GM19455 (cell line): ENCODE data around the gene KDM5B.
"Not testable (repeated sequence)": the region's sequence is repeated elsewhere in the genome, so short reads cannot be mapped to it uniquely, and the experiment has no call there.

Source experiments
- ATAC-seq: cut with Tn5 transposase; IDR thresholded peaks from one replicate; pipeline ENCODE4 v1.9.1; 2021; ENCODE audit not compliant: unreplicated experiment

The KDM5B gene

DNA sequence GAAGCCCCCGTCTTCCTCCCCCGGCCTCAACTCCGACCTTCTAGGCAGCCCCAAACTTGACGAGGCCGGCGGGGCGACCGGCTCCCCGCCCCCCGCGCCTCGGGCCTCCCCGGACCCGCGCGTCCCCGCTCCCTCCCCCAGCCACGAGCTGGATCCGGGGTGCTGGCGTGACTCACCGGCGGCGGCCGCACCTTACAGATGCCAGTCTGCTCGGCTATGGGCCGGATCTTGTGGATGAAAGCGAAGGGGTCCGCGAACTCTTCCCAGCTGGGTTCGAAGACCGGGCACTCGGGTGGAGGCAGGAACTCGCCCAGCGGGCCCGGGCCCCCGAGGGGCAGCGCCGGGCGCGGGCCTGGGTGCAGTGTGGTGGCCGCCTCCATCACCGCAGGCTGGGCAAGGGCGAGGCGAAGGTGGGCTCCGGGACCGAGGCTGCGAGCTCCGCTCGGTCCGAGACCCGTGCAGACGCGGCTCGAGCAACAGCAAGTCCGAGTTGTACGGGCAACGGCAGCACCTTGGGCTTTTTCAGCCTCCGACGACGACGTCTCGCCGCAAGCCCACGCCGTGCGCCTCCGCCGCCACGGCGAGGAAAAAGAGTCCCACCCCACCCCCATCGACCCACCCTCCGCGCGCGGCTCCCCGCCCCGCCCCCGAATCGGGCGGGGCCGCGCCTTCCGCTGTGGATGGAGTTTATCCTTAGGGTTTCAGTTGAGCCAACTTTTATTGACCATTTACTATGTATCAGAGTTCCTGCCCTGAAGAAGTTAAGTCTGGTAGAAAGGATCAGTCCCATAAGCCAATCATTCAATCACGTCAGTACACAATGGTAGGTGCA is at the start of gene KDM5B:
TSS of gene KDM5B (minus strand) at position 496 of the 832 bp plus-strand sequence. CDS start at position 380, 116 bp downstream.
- ATAC-seq = no peak

DNA sequence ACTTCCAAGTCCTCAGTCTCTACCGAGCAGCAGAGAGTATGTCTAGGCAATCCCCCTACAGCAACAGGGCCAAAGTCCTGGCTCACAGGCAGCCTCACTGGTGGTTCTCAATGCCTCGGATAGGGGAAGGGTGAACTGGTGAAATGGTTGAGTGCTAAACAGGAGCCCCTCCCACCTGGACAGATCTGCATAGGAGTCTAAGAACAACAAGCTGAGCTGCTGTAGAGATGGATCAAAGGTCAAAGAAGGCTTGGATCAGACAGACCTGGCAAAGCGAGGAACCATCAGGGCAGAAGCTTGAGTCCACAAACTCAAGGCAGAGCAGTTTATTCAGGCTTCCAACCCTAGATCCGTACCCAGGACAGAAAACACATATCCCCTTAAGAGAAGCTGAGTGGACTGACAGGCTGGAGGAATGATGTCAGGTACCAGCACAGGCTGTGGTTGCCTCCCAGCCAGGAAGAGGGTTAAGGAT is 49.0 kb upstream of the KDM5B start:
- no peak for ATAC-seq

DNA sequence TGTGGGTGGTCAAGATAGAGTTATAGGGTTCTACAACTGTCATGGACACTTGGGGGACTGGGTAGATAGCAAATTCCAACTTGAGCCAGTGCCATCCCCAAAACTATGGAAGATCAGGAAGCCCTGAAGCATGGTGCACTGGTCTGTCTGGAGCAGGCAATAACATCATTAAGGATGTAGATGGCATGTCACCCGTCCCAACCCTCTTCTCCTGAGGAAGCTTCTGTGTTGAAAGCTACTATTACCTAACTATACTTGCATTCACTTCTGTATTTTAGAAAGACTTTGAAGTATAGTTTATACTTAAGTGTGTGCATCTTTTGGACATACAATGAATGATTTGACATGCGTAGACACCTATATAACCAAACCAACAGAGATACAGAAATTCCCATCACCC is 47.8 kb upstream of the KDM5B start:
- no peak for ATAC-seq

DNA sequence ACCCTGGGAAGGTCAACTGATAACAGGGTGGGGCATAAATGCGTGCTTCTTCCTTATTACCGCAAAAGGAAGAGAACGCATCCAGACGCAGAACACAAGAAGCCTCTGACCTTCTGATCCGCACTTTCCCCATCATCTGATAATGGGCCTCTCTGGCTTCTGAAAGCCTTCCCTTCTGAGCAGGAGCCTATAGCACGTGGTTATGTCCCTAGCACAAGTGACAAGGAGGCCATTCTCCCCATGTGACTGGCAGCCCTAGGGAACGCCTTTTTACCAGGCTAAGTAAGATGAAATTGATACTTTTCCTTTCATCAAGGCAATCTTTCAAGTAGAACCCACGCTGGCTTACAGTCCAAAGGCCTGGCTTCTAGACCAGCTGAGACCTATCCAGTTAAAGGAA is 46.6 kb upstream of the KDM5B start:
- ATAC-seq = no peak

DNA sequence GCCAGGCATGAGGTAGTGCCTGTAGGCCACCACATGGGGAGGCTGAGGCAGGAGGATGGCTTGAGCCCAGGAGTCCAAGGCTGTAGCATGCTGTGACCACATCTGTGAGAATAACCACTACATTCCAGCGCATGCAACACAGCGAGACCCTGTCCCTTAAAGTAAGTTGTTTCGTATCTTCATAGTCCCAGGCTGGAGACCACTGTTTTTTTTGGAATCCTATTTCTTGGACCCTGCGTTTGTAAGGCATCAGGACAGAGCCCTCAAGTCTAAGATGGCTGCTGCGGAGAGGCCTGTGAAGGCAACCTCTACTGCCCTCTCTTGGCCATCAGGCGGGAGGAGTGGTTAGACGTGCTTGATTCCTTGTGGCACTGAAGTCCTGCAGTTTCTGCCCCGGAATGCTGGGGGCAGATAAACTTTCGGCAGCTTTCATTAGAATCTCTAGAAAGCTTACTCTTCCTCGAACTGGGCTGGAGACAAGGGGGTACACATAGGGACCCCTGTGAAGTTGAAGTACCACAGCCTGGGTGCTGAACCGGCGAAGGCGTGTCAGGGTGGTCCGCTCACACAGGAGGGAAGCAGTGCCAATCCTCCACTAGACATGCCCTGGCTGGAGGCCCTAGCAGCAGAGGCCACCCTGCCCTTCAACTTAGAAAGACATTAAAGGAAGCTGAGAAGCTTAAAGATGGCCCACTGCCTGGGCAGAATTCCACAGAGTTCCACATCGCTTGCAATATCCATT is 44.1 kb upstream of the KDM5B start:
- ATAC-seq = no peak

DNA sequence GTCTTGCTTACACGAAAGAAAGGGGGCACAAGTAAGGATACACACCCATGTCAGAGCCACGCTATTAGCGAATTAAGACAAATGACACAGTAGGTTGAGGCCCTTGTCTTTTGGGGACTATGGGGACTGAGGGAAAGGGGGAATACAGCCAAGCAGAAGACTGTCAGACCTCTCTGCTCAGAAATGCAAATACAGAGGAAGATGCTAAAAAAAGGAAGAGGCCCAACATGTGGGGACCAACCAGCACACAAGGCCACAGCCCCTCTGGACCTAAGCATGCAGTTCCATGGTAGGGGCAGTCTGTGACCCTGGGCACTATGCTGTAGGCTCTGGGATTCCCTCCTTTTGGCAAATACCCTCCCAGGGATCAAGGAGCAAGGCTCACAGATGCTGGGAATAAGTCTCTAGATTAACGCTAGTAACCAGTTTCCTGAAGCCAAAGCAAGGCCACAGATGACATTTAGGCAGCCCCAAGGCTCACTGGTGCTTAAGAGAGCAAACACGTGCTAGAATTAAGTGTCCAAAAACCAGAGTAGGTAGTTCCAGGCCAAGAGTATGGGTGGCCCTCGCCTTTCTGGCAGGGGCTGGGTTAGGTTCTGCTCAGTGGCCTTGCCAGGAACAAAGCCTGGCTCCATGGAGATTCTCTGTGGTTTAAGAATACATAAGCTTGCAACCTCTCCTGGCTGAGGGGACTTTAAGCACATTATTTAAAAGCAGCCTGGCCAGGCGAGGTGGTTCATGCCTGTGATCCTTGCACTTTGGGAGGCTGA is 42.6 kb upstream of the KDM5B start:
- ATAC-seq = no peak

DNA sequence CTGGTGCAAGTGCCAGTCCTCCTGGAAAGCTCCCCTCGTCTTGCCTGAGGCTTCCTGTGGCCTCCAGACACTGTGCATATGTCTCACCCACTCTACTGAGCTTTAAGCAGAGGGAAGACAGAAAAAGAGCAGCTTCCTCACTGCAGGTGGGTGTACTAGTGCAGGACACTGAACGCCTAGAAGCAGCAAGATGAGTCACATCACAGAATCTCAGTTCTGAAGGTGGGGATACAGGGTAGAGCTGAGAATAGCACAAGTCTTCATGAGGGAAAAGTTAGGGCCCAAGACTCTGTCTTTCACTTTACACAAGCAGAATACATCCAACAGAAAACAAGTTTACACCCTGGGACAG is 39.9 kb upstream of the KDM5B start:
- peak; percentile 81 for ATAC-seq

DNA sequence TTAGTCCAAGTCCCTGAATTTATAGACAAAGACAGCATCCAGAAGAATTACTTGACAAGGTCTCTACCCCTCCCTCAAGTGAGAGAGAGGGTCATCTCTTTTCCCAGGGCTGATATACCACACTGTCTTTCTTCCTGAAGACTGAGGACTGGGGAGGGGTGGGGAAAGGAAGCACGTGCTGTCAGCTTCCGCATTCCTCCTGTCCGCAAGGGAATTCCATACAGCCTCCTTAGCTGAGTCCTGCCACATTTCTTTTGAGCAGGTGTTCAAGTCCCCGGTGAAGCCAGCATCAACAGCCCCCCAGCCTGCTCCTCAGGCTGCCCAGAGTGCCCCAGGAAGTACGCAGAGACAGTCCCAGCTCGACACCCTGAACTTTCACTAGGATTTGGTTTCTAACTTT is 36.7 kb upstream of the KDM5B start:
- ATAC-seq = no peak

DNA sequence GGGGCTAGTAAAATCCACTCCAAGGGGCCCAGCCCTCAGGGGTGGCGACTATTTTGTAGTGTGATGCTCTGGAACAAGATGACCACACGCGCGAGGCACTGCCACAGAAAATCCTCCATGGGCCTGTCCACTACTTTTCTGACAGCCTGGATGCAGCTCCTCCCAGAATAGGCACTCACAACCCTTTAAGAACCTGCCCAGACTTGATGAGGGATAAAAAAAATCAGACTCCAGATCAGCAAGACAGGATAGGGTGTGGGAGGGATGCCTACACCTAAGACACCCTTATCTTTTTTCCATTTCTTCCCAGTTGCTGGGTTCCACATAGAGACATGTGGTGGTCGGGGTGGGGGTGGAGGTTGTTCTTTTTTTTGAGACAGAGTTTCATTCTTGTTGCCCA is 36.0 kb upstream of the KDM5B start:
- ATAC-seq = no peak

DNA sequence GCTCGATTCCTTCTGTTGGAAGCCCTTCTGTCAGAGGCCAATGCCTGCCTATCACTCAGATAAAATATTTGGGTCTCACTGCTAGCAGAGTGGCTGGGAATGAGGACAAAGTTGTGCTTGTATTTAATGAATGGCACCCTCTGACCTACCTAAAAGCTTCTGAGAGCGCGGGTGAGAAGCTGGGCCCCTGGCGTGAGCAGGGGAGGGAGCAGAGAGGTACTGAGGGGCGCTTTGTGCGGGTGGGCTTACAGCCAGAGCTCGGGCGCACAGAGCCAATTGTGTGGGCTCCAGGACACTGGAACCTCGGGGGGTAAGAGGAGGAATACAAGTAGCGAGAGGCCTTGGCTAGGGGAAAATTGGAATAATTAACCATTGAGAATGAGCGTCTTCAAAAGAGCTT is 34.9 kb upstream of the KDM5B start:
- ATAC-seq = no peak

DNA sequence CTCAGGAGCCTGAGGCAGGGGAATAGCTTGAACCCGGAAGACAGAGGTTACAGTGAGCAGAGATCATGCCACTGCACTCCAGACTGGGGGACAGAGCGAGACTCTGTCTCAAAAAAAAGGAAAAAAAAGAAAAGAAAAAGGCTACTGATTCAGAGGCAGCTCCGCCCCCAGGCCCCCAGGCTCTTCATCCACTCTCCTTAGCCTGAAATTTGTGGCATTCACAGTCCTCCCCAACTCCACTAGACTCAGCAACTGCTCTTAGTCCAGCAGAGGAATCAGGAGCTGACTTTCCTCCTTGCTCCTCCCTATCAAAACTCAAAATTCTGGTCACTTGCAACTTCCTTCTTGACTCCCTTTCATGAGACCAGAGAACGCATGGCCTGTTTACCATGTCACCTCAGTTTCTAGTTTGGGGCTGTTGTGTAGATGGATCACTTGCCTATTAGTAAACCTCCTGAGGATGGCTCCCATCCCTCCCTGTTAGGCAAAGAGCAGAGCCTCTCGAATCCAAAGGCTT is 29.6 kb upstream of the KDM5B start:
- no peak for ATAC-seq

DNA sequence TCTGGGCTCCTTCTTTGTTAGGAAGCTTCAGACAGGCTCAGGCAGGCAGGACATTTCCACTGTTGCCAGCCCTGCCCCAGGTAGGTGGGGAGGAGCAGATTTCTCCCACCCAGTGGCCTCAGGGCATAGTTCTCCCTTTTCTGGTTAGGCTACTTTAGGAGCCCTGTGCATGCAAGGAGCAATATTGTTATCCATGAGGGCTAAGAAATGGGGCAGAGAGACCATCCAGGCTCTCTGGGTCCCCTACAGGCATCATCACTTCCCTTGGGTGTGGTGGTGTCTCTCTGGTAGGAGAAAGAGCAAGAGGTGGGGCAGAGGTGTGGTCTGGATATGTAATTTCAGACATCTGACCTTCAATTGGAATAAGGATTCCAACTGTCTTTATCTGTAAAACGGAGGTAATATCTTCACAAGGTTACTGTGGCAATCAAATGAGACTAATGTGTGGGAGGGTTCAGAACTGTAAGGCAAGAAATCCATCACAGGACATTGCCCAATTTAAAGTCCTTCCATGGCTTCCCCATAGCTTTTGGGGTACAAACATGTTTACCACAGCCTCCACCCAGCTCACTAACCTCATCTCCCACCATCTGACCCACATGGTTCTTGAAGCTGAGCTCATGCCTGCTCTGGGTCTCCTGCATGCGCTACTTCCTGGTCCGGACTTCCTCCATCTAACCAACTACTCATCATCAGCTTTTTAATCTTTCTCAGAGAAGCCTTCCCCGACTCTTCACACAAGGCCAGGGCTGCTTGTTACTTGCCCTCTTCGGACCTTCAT is 28.6 kb upstream of the KDM5B start:
- no peak for ATAC-seq

DNA sequence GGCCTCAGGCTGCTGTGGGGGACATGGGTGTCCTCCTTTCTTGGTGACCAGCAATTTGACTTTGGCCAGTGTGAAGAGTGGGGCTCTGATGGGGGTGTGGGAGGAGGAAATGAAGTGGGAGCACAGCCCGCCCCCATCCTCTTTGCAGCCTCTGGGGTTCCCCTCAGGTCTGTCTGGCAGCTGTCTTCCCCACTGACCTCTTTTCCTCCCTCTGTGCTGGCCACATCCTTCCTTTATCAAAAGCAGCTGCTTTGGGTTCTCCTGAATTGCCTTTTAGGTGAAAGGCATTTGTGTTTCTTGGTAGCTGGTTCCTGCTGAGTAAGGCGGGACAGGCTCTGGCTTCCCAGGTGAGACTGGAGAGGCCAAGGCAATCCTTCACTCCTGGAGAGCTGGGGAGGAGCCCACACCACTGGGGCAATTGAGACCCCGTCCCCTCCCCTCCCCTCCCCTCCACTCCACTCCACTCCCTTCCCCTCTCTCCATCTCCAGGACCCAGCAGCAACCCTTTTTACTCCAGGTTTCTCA is 27.4 kb upstream of the KDM5B start:
- ATAC-seq = no peak

DNA sequence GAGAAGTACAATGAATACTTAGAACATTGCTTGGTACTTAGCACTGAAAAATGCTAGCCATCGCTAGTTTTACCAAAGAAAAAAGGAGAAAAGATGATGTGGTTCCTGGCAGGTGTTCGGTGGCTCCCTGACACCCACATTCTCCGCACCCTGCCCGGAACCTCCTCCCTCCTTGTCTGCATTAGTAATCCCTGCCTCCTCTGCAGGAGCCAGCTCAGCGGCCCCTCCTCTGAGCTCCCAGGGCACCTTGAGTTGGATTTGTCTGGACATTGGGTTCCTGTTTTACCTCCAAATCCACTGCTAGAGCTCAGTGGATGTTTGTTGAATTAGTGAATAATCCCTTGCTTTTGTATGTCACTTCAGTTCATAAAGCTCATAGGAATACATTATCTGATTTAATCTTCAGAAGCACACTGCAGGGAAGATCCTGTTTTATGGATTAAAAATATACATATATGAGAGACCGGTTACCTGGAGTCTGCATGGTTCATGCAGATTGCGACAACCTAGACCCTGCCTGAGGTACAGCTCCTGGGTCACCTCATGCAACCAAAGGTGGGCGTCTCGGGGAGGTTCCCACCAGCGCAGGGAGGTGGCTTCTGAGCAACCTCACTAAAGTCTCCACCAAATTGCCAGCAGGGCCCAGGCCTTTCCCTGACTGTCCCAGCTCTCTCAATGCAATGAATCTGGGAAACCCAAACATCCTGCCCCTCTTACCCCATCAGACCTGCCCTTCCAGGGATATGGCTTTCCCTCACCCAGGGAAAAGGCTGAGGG is 26.7 kb upstream of the KDM5B start:
- ATAC-seq = no peak

DNA sequence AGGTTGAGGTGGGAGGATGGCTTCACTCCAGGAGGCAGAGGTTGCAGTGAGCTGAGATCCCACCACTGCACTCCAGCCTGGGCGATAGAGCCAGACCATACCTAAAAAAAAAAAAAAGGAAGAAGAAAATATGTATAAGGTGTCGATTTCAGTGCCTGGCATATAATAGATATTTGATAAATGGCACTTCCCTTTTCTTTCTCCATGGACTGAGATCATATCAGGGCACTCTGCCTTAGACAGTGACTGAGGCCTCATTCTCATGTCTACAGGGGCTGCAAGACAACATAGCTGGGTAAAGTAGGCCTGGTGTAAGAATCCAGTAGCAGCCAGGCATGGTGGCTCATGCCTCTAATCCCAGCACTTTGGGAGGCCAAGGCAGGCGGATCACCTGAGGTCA is 23.7 kb upstream of the KDM5B start:
- ATAC-seq = no peak

DNA sequence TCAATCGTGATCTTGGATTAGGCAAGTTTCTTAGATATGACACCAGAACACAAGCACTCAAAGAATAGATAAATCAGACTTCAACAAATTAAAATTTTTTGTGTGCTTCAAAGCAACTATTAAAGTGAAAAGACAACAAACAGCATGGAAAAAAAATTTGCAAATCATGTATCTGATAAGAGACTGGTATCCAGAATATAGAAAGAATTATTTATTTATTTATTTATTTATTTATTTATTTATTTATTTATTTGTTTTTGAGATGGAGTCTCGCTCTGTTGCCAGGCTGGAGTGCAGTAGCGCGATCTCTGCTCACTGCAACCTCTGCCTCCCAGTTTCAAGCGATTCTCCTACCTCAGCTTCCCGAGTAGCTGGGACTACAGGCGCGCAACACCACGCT is 21.0 kb upstream of the KDM5B start:
- ATAC-seq = not testable (repeated sequence)

DNA sequence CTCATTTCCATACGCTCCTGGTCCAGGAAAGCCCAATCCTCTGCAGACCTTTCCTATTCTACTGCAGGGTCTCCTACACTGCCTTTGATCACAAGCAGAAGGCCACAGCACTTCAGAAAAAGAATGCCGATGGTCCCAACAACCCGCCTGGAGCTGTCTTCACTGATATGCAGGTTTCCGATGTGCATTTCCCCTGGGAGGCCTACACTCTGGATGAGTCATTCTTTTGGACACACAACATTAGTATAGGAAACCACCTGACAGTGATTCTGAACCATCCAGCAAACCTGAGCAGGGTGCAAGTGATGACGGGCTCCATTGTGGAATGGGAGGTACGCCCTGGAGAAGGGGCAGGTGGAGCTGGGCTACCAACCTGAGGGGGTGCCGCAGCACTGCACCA is 17.5 kb upstream of the KDM5B start:
- ATAC-seq = no peak

DNA sequence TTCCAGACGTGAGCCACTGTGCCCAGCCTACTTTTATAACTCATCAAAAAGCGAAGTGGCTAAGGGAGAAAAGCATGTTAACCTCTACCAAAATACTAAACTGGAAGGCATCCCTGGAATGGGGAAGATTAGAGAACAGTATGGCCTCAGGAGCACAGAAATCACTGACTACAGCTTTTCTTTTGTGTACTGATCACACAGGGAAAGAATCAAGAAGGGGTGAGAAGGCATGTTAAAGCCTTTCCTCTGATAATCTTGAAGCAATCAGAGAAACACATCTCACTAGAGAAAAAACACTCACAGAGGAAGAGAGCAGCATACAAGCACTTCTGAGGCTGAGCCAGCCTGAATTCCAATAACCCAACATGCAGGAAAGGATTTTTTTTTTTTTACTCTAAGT is 13.2 kb upstream of the KDM5B start:
- ATAC-seq = no peak

DNA sequence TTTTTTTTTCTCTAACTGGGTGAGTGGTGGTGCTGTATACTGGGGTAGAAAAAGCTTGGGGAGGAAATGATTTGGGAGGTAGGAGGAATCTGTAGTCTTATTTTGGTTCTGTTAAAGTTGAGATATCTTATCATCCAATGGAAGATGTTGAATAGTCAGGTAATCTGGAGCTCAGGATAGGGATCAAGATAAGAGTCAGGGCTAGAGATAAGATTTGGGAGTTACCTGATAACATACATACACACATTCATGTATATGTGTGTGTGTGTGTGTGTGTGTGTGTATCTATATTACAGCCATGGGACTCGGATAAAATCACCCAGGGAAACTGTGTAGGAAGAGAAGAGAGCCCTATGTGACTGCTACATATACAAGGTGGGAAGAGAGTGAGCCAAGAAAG is 10.6 kb upstream of the KDM5B start:
- no peak for ATAC-seq

DNA sequence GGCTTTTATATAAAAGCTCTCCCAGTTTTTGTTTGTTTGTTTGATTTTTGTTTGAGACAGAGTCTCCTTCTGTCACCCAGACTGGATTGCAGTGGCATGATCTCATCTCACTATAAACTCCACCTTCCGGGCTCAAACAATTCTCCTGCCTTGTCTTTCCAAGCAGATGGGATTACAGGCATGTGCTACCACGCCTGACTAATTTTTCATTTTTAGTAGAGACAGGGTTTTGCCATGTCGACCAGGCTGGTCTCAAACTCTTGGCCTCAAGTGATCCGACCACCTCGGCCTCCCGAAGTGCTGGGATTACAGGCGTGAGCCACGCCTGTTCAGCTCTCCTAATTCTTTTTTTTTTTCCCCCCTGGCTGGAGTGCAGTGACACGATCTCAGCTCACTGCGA is 6.9 kb upstream of the KDM5B start:
- no peak for ATAC-seq
